SW480 (cell line): ENCODE measurements around the gene SIM2.

Source experiments
- DNase-seq: peaks from one replicate; pipeline ENCODE4 v3.0.0-alpha.2; 2016; ENCODE audit warnings: low spot score

The SIM2 gene

DNA sequence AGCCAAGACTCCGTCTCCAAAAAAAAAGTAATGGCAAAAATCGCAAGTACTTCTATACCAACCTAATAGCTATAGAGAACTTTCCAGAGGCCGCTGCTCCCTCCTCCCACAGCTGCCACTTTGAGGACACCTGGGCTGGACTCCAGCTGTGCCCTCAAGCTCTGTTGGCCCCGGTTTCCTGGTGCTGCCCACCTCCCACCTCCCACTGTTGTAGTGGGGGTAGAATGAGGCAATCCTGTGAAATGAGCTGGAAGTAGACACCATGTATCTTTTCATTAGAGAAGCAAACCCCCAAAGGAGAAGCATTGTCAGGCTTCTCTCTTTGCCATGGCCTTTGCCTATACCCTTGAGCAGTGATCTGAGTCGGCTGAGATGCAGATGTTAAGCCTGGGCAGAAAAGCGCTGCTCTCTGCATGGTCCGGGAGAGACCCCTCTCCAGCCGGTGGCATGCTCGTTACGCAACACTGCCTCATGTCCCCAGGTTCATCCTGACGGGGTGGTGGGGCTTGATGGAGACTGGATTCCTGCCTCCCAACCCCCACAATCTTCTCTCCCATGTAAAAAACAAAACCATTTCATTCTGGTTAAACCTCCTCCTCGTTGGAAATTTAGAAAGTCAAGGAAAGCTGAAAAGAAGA, 39.7 kb downstream of the SIM2 start:
- no peak for DNase-seq

DNA sequence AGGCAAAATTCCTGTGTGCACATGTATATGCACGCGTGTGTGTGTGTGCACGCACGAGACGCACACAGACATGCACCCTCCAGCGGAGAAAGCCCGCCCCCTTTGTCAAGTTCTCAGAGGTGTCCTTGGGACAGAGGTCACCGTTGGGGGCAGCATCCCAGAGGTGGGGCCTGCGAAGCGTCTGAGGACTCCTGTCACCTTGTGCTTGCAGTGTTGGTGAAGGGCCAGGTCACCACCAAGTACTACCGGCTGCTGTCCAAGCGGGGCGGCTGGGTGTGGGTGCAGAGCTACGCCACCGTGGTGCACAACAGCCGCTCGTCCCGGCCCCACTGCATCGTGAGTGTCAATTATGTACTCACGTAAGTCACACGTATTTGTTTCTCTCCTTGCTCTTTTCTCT, 42.6 kb downstream of the SIM2 start:
- DNase-seq = no peak

DNA sequence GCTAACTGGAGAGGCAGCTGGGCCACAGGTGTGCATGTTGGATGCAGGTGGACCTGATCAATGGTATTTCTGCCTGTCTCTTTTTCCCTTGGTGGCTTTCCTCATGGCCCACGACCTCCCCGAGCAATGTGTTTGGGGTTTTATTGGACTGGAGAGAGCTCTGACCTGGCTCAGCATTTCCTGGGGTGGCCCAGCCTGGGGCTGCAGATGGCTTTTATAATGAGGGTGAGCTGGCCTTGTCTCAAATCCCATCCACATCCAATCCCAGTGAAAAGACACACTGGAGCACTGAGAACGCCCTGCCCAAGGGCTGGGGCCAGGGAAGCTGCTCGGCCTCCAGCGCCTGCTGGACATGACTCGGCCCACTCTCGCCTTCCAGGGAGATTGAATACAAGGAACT, 44.1 kb downstream of the SIM2 start:
- DNase-seq = no peak

DNA sequence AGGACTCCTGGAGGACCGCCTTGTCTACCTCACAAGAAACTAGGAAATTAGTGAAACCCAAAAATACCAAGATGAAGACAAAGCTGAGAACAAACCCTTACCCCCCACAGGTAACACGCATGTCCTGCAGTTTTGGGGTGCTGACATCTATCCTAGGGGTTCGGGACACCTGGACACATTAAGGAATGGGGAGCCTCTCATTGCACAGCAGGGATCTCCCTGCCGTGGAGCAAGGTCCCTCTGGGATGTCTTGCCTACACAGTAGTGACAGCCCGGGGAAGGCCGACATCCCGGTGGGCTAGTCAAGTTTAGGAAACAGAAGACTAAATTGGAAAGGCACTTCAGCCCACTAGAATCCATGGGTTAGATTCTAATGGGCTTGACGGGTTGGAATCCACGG, 44.5 kb downstream of the SIM2 start:
- DNase-seq = no peak

DNA sequence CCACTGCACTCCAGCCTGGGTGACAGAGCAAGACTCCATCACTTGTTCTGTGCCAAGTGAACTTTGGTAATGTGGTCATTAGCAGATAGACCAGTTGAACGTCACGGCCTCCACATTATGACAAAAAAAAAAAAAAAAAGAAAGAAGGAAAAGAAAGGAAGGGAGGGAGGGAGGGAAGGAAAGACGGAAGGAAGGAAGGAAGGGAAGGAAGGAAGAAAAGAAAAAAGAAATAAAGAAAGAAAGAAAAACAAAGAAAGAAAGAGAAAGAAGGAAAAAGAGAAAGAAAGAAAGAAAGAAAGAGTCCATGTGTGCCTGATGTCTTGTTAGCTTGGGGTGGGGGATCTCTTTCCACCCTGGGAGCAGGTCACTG, 45.3 kb downstream of the SIM2 start:
- no peak for DNase-seq

DNA sequence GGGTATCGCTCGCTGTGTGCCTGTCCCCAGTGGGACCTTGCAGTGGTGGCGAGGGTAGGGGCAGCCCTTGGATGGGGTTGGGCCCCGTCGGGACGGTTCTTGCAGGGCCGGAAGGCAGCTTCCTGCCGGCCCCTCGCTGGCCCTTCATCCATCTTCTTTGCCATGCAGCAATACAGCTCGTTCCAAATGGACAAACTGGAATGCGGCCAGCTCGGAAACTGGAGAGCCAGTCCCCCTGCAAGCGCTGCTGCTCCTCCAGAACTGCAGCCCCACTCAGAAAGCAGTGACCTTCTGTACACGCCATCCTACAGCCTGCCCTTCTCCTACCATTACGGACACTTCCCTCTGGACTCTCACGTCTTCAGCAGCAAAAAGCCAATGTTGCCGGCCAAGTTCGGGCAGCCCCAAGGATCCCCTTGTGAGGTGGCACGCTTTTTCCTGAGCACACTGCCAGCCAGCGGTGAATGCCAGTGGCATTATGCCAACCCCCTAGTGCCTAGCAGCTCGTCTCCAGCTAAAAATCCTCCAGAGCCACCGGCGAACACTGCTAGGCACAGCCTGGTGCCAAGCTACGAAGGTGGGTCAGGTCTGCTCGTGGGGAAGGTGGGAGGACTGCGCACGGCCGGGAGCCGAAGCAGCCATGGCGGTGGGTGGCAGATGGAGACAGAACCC, 45.8 kb downstream of the SIM2 start:
- no peak for DNase-seq

DNA sequence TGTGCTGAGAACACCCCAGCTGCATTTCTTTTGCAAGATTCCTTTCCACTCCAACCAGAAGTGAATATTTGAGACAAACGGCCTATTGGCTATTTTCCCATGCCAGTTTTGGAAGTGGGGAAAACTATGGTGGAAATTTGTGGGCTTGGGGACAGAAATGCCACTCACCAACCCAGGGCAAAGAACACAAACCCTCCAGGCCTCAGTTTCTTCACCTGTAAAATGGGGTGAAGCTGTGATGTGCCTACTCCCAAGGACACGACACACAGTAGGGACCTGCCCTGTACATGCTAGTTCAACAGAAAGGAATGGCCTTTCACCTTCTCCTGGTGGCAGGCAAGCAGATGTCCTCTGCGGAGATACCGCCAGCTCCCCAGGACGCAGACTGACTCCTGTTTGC, 46.5 kb downstream of the SIM2 start:
- DNase-seq = no peak

DNA sequence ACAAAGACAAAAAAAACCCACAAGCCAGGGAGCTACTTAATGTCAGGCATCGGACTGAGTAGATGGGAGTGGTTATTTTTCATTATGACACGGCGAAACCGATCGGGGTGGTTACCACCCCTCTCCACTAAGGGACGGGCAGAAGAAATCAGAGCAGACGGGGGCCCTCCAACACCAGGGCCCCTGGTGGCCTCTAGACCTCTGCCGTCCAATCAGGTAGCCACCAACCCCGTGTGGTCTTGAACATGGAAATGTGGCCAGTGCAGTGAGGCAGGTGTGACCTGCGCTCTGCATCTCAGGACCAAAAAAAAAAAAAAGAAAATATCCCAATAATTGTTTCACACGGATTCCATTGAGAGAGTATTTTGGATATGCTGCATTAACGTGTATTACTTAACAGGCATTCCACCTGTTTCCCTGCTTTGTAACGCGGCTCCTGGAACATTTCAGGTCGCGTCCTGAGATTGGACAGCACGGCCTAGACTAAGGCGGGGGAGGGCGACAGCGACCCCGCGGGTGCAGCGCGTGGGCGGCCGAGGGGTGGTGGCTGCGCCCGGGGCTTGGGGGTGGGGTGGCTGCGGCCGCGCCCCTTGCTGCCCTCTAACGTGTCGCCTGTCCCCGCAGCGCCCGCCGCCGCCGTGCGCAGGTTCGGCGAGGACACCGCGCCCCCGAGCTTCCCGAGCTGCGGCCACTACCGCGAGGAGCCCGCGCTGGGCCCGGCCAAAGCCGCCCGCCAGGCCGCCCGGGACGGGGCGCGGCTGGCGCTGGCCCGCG, 48.3 kb downstream of the SIM2 start:
- peak; percentile 41 for DNase-seq

DNA sequence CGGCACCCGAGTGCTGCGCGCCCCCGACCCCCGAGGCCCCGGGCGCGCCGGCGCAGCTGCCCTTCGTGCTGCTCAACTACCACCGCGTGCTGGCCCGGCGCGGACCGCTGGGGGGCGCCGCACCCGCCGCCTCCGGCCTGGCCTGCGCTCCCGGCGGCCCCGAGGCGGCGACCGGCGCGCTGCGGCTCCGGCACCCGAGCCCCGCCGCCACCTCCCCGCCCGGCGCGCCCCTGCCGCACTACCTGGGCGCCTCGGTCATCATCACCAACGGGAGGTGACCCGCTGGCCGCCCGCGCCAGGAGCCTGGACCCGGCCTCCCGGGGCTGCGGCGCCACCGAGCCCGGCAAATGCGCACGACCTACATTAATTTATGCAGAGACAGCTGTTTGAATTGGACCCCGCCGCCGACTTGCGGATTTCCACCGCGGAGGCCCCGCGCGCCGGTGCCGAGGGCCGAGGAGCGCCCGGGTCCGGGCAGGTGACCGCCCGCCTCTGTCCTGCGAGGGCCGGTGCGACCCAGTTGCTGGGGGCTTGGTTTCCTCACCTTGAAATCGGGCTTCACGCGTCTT, 49.0 kb downstream of the SIM2 start:
- DNase-seq = peak; percentile 65

DNA sequence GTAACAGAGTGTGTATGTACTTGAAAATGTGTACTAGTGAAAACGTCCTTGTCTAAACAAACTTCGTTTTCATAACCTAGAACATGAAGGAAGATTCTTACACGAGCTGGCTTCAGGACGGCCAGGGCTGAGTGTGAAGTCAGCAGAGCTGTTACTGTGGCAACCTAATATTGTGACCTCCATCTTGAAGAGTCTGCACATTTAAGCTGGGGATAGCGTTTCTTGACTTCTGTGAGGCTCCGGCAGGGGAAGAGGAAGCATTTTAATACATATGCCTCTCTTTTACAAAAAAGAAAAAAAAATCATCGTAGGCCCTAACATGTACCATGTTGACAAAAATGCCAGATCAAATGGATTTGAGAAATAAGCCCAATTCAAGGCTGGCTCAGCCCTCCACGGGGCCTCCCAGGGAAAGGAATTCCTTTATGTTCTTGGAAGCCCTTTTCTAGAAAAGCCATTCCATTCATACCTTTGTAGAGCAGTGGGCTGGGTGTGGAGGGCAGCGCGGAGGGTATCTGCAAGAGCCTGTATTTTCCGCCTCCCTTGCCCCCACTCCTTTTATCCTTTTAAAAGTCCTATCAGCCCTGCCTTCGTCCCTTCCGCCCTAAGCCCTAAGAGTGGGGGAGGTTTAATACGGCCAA, 51.1 kb downstream of the SIM2 start:
- DNase-seq = no peak

DNA sequence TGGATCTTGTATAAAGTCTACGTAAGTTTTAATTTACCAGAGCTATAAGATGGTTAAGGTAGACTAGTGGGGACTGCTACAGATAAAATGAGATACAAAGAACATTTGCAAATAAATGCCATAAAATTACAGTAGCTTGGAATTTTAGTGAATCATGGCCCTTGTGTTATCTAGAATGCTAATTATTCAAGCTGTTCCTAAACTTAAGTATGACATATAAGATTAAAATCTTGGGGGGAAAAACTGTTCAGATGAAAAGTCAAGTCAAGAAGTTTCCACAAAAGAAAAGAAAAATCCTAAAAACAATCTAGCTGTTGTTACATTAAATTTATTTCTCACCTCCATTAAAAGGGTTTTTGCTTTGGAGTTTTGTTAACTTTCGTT, 51.7 kb downstream of the SIM2 start:
- no peak for DNase-seq

DNA sequence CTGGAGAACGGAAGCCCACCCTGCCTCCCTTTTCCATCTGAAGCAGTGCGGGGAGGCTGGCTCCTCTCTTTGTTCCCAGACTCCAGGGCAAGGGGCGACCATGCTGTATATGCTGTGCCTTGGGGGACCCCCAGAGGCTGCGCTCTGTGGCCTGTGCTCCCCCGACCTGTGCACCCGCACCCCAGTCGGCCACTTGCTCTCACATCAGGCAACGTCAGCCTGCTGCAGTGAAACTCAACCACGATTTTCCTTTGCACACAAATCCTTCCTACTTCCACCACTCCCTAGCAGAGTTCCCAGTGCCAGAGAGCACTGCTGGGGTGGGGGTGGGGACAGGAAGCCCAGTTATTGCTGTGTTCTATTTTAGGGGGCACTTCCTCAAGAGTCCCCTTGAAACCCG, 52.5 kb downstream of the SIM2 start:
- no peak for DNase-seq

DNA sequence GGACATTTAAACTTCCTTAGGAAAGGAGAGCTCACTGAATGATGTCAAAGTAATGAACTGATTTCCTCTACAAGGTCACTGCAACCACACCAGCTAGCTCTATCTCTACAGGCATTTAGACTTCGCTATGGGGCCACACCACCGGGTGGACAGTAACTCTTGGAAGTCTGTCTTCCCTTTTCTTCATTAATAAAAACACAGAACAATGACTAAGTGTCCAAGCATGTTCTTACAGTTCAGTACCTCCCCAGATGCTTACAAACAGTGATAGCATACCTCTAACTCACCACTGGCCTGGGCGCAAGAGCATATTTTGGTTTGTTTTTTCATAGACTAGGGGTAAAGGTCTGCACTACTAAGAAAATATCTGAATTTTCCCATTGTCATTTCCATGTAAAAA, 54.6 kb downstream of the SIM2 start:
- DNase-seq = no peak

DNA sequence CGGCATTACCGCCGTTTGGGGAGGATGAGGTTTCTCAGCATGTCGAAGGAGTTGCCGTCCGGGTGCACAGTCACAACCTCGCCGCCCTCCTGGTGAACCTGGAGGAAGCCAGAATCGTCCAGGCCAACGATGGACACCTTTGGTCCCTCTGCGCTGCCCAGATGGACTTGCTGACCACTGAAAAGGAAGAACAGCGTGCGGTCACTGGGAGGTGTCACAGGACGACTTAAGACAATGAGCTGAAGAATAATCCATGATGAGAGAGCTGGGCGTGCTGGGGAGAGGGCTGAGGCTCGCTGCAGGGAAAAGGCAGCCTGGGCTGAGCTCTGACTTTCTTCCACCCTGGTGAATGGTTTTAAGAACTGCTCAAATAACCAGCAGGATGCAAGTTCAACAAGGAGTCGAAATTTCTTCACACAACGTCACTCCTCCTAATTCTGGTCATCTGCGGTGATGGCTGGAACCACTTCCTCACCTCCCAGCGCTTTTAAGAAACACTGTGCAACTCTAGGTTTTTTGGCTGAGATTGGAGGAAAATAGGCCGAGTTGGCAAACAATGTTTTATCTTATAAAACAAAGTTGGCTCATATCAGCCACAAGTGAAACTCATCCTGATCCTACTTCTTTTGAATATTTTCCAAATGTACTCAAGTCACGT, 55.5 kb downstream of the SIM2 start:
- DNase-seq = no peak

DNA sequence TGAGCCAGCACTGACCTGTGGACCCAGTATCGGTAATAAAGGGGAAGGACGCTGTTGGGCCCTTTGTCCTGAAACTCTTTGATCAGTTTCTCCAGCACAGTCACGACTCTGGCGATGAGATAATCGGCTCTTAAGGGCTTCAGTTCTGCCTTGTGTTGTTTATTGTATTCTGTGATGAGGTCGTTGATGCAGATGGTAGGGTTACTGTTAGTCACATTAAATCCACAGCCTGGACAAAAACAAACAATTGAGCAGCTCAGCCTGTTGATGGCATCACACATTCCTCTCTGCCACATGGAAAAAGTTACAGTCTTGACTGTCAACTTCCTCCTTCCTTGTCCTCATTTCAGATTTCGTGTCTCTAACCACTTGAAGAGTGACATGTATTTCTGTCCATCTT, 57.6 kb downstream of the SIM2 start:
- no peak for DNase-seq

DNA sequence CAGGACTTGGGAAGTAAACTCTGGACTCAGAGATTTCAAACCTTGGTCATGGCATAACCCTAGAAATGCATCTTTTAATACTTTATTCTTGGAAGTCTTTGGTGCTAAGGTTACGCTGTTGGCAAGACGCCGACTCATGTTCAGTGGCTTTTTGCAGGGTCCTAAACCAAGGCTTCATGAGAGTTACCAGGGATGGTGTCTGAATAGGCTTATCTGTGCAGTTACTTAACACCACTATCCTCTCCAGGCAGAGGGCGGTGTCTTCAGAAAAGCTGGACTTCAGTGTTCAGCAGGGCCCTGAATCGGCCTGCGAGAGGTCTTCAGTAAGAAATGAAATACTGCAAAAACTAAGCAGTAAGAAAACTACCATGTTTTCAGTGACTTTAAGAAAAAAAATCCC, 58.3 kb downstream of the SIM2 start:
- no peak for DNase-seq

DNA sequence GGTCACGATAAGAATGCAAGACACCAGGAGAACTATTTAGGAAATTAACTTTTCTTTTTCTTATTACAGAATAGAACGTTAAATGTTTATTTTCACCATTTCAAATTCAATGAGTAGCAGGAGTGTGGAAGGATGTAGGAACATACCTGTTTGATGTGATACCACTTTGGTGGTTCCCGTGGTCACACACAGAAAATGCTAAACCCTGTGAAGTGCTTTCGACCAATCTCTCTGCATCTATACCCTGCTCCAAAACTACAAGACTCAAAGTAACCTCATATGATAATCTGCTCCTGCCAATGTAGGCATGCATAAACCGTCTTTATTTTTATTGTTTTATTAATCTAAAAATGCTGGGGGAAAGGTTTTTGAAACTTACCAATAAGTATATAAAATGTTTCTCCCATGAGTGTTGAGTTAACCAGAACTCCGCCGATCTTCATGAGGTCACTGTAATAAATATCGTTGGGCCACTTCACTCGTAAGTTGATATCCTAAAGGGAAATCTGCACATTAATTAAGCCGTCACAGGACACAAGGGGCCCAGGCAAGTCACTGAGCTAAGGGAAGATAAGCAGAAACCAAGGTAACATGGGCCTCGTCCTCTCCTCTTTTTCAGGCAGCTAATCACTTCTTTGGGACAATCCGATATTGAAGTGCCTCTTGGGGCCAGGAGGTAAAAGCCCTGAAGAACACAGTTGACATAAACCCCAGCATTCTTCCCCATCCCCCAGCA, 60.6 kb downstream of the SIM2 start:
- DNase-seq = no peak

DNA sequence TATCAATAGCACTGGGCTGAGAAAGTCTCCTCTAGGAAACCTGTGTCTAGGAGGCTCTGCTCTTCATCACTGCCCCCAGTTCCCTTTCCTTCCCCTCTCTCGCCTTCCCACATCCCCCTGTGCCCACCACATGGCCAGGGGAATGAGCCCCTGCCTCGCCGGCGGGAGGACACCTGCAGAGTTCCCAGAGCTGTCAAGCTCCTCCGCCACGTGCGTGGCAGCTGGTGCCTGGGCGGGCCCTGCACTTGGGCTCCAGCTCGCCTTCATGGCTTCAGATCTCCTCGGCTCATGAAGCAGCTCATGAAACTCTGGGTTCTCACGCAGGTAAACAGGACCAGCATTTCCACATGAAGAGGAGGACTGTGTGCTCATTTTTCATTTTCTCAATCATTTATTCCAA, 62.8 kb downstream of the SIM2 start:
- no peak for DNase-seq

DNA sequence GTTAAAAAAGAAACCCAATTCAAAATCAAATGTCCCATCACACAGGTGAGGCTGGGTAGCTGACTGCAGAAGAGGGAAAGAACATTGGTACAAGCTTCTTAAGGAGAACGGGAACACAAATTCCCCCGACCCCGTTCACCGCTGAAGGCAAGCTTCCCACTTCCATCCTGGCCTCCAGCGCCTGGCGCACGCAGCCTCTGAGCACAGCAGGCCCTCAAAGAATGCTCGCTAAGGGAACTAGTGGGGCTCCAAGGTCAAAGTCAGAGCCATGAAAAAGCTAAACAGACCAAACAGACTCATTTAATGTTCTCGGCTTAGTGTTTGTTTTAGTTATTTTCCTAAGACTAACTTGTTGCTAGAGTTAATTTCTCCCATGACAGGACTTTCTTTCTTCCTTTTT, 63.7 kb downstream of the SIM2 start:
- DNase-seq = no peak

DNA sequence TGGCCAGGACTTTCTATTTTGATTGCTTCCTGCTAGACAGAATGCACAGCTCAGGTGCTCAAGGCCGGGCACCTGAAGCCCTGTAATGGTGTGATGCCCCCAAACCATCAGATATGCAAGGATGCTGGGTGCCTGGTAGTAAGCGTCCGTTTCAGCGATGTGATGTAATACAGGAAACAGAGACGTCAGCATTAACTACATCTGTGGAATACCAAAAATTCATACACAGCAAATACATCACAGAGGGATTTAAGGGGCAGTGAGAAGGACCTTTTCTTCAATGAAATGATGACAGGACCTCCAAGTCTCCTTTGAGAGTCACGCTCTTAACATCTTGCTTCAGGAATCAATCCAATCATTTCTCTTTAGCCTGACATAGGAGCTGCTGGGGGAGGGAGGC, 64.4 kb downstream of the SIM2 start:
- no peak for DNase-seq

DNA sequence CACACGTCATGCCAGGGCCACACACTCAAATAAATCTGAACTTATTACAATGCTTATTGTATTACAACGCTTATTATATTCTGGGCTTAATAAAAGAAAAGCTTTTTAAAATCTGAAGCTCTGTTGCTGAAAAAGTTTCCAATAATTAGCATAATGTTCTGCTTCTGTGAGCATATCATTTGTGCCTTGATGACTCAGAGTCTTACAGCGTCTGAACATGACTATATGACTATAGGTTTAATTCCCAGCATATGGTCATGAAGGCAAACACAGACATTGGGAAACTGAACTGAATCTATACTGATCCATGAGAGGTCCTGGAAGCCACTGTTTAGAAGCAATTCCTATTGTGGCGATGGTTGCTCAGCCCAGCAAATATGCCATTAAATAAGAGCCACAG, 66.3 kb downstream of the SIM2 start:
- DNase-seq = no peak

DNA sequence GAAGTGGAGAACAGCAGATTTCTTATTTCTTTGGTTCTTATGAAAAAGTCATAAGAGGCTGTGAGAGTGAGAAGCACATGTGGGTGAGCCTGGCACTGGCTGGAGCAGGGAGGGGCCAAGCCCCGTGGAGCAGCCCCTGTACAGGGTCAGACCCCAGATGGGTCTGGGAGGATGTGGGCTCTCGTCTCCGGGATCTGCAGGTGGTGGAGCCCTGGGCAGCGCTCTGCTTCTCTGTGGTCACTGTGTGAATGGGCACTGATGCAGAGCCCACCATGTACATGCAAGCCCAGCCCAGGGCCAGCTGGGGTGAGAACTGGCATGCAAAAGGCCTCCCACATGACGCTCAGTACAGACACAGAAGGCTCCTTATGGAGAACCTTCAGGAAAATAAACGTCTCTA, 67.6 kb downstream of the SIM2 start:
- no peak for DNase-seq
